CD4-positive, alpha-beta memory T cell (primary cell): Measurements from ENCODE around the gene MAST4. TPM values are rescaled to one million over a fixed set of nuclear protein-coding genes. Genes with fewer than 3 reads are reported as not detected.

Experiments used
- CTCF ChIA-PET: fragments of 350-600 bp; sonication (Branson Sonifier 250); formaldehyde crosslinking; loops from one replicate; lab custom pipeline; 2021; ENCODE audit warnings: inconsistent platforms; ENCODE audit not compliant: partially characterized antibody; lab: Charles Lee
- POLR2A ChIA-PET: fragments of 350-600 bp; sonication (Branson Sonifier 250); formaldehyde crosslinking; loops from one replicate; lab custom pipeline; 2021; ENCODE audit not compliant: partially characterized antibody; lab: Charles Lee
- DNase-seq, 5 donors: peaks; one replicate each; pipeline versions ENCODE4 v3.0.0 to v3.0.0-alpha.2; 2020 to 2022; ENCODE audit warnings: mixed read lengths in 1 of 5
- H3K27ac ChIP-seq: one replicate; pipeline ENCODE4 v1.7.0; 2013; ENCODE audit warnings: low read depth, low read length
- H3K27me3 ChIP-seq: 2 replicates; pipeline ENCODE4 v1.7.0; 2013; ENCODE audit warnings: mild to moderate bottlenecking, low read length, moderate library complexity; ENCODE audit not compliant: insufficient read depth
- H3K36me3 ChIP-seq: 2 replicates; pipeline ENCODE4 v1.7.0; 2013; ENCODE audit warnings: mild to moderate bottlenecking, low read length, moderate library complexity; ENCODE audit not compliant: insufficient read depth
- H3K4me1 ChIP-seq: 2 replicates; pipeline ENCODE4 v1.7.0; 2013; ENCODE audit warnings: mild to moderate bottlenecking, low read length, moderate library complexity; ENCODE audit not compliant: insufficient read depth
- H3K4me3 ChIP-seq, 2 donors: one replicate each; pipeline ENCODE4 v1.7.0; 2013; ENCODE audit warnings: low read length in 2 of 2, mild to moderate bottlenecking in 1 of 2
- H3K9me3 ChIP-seq, 2 donors: one replicate each; pipeline ENCODE4 v1.7.0; 2013; ENCODE audit warnings: low read length in 2 of 2, control low read depth in 1 of 2; ENCODE audit not compliant: control insufficient read depth in 1 of 2
- H3K27ac Mint-ChIP-seq, 7 donors: one replicate each; pipeline ENCODE4 v1.8.0; 2020 to 2021; ENCODE audit warnings: mixed read lengths in 7 of 7, mild to moderate bottlenecking in 6 of 7, inconsistent platforms in 3 of 7, moderate library complexity in 3 of 7
- H3K27me3 Mint-ChIP-seq, 2 donors: one replicate each; pipeline ENCODE4 v1.8.0; 2020 to 2021; ENCODE audit warnings: mixed read lengths in 2 of 2
- H3K36me3 Mint-ChIP-seq, 2 donors: one replicate each; pipeline ENCODE4 v1.8.0; 2020 to 2021; ENCODE audit warnings: mixed read lengths in 2 of 2, inconsistent platforms in 1 of 2, mild to moderate bottlenecking in 1 of 2
- H3K4me1 Mint-ChIP-seq, 4 donors: one replicate each; pipeline ENCODE4 v1.8.0; 2020 to 2021; ENCODE audit warnings: mixed read lengths in 4 of 4, mild to moderate bottlenecking in 1 of 4
- H3K4me3 Mint-ChIP-seq, 8 donors: one replicate each; pipeline ENCODE4 v1.8.0; 2020 to 2021; ENCODE audit warnings: mixed read lengths in 8 of 8, mild to moderate bottlenecking in 7 of 8, moderate library complexity in 6 of 8, inconsistent platforms in 3 of 8
- H3K9me3 Mint-ChIP-seq, 8 donors: one replicate each; pipeline ENCODE4 v1.8.0; 2020 to 2021; ENCODE audit warnings: mixed read lengths in 8 of 8, mild to moderate bottlenecking in 5 of 8, inconsistent platforms in 3 of 8, moderate library complexity in 1 of 8
- intact Hi-C: fragments of 100-400 bp; cut with micrococcal nuclease; formaldehyde crosslinking; loops from one replicate; pipeline ENCODE4 v1.15.1; 2023
- polyA plus RNA-seq, 2 donors: library from polyadenylated mRNA; unstranded; fragments of 300-500 nt; fragmentation: Illumina TruSeq; gene quantifications; one replicate each; pipeline ENCODE4 v1.2.3, GENCODE V29; 2021
- total RNA-seq, 2 experiments: library from RNA; stranded (reverse); gene quantifications; one replicate each; pipeline ENCODE4 v1.2.3, GENCODE V29; 2021

MAST4 gene
- total and polyA plus RNA-seq, 4 experiments from 2014 or later, result 9.2 to 27.0 (median 21.3) TPM

DNA sequence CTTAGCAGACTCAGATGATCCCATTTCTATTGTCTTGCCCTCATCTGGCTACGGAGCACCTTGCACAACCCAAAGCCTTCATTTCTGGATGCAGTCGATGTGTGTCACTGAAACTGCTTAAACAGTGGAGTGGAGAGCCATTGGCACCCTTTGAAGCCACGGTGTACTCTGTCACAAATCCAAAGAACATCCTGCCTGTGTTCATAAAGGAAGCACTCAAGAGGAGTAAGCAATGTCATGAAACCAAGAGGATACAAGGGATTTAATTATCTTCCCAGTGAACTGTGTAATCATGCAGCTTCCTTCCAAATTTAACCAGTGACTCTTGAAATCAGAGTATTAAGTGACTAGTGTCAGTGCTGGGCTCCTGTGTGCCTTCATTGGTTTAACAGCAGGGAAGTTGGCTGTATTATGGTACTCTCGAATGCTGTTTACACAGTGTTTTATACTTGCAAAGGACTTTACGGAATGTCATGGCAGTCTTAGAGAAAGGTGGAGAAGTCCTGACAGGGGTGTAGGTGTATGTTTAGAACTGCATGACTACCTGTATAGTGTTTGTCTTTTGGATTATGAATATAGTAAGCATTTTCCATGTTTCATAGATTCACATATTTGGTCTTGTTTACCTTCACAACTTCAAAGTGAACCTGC lies 558.5 kb downstream of the MAST4 start:
- POLR2A ChIA-PET, result interaction anchor here (1.5 to 19.4 kb wide), 3 partner anchors 14 to 64 kb away, joined by 3 to 703 read pairs (median 115); partner anchors contain the start of gene CD180
- no peaks in the 10 kb centered on the region for H3K27me3 Mint-ChIP-seq
- no peaks in the 10 kb centered on the region for H3K9me3 Mint-ChIP-seq
- peak overlapping the region in 1 of 7 donors; percentile 33 for H3K27ac Mint-ChIP-seq
- CTCF ChIA-PET, result interaction anchor here (1.1 to 18.1 kb wide), 4 partner anchors 10 to 1133 kb away, joined by 3 to 851 read pairs (median 10); partner anchors contain the start of gene CD180
- Histone ChIP-seq H3K27ac (no peak overlapping the region), H3K27me3 (no peaks in the 10 kb centered on the region), H3K4me3 (no peak overlapping the region), H3K36me3 (peaks cover 10% of the 10 kb centered on the region), H3K4me1 (peaks cover 31% of the 10 kb centered on the region), H3K9me3 (no peaks in the 10 kb centered on the region)
- peaks cover 22 to 36% (median 28%) of the 10 kb centered on the region in 4 donors for H3K4me1 Mint-ChIP-seq
- no peak overlapping the region for H3K4me3 Mint-ChIP-seq
- no peak for DNase-seq
- intact Hi-C loops, result no loop called here
- peaks cover 27 to 37% of the 10 kb centered on the region in 2 donors for H3K36me3 Mint-ChIP-seq

DNA sequence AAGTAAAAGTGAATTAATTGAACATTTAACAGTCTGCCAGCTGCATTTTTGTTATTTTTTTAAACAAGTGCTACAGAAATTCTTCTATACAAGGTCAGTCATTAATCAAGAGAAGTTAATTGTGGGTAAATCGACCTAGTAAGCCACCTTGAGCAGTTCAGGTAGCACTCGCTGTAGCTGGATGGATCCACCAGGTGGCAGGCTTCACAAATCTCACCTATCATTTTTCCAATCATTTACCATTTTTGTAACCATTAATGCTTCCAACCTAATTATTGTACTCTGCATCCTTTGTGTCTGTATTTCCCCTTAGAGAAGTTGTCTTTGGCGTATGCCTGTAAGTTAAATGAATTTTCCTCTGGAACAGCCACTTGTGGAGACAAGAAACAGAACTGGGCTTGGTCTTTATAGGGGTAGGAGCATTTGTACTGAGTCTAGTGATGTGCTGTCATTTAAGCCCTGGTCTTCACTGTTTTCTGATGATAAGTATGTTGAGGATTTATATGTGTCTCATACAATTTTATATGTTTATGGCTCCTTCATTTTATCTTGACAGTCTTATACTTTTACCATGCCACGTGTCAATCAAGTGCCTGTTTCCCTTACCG lies 560.9 kb downstream of the MAST4 start:
- CTCF ChIA-PET, result interaction anchor here (0.6 to 18.1 kb wide), 12 partner anchors 10 to 1098 kb away, joined by 3 to 851 read pairs (median 4); partner anchors contain the start of gene CD180
- intact Hi-C loops, result loop anchor here (1.0 to 2.0 kb wide), 4 partner anchors 9 to 342 kb away; no protein-coding TSS in a partner anchor
- peaks cover 10 to 22% of the 10 kb centered on the region in 2 donors for H3K36me3 Mint-ChIP-seq
- Histone ChIP-seq H3K4me3 (no peak overlapping the region), H3K27me3 (no peaks in the 10 kb centered on the region), H3K27ac (no peak overlapping the region), H3K9me3 (no peaks in the 10 kb centered on the region), H3K36me3 (peaks cover 6% of the 10 kb centered on the region), H3K4me1 (peaks cover 55% of the 10 kb centered on the region)
- H3K27me3 Mint-ChIP-seq, result no peaks in the 10 kb centered on the region
- H3K4me3 Mint-ChIP-seq, result peak overlapping the region in 4 of 8 donors; percentile 8 to 55 (median 45)
- H3K27ac Mint-ChIP-seq, result peak overlapping the region; percentile 47 to 88 (median 83)
- DNase-seq, result peak; percentile 58 to 64 (median 61)
- H3K9me3 Mint-ChIP-seq, result no peaks in the 10 kb centered on the region
- POLR2A ChIA-PET, result interaction anchor here (0.6 to 19.4 kb wide), 7 partner anchors 10 to 154 kb away, joined by 3 to 703 read pairs (median 3); partner anchors contain the start of gene CD180
- H3K4me1 Mint-ChIP-seq, result peaks cover 43 to 58% (median 51%) of the 10 kb centered on the region in 4 donors

DNA sequence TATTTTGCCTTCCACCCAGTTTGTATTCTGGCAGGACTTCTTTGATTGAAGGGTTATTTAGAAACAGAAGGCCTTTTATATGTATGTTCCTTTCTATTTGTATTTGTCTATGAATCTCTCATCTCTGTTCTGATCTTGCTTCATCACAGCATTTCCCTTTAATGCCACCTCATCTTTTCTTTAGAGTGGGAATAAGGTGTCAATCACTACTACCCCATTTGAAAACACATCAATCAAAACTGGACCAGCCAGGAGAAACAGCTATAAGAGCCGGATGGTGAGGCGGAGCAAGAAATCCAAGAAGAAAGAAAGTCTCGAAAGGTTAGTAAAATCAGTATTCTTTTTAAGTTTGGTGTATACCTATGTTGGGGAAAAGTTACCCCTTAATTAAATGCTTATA lies 564.1 kb downstream of the MAST4 start:
- peak overlapping the region; percentile 80 to 98 (median 94) for H3K27ac Mint-ChIP-seq
- peaks cover 87% of the 10 kb centered on the region for H3K4me1 ChIP-seq
- intact Hi-C loops, result loop anchor here (10.0 kb wide), 1 partner anchor 1095 kb away; no protein-coding TSS in a partner anchor
- H3K36me3 ChIP-seq, result no peaks in the 10 kb centered on the region
- H3K4me3 Mint-ChIP-seq, result peak overlapping the region; percentile 61 to 90 (median 81)
- peak overlapping the region; percentile 86 for H3K27ac ChIP-seq
- peaks cover 18 to 20% of the 10 kb centered on the region in 2 donors for H3K36me3 Mint-ChIP-seq
- H3K9me3 ChIP-seq, result no peaks in the 10 kb centered on the region
- H3K27me3 ChIP-seq, result no peaks in the 10 kb centered on the region
- no peaks in the 10 kb centered on the region for H3K27me3 Mint-ChIP-seq
- peak overlapping the region in 1 of 2 donors; percentile 29 for H3K4me3 ChIP-seq
- DNase-seq, result no peak
- H3K9me3 Mint-ChIP-seq, result peaks cover 0 to 2% (median 0%) of the 10 kb centered on the region in 8 donors
- ChIA-PET CTCF (interaction anchor here (1.1 to 18.1 kb wide), 5 partner anchors 7 to 1093 kb away, joined by 3 to 851 read pairs (median 5); partner anchors contain the start of gene CD180), POLR2A (interaction anchor here (1.5 to 19.4 kb wide), 6 partner anchors 29 to 1120 kb away, joined by 5 to 703 read pairs (median 11); partner anchors contain the start of genes CD180 and PIK3R1)
- peaks cover 55 to 90% (median 71%) of the 10 kb centered on the region in 4 donors for H3K4me1 Mint-ChIP-seq

DNA sequence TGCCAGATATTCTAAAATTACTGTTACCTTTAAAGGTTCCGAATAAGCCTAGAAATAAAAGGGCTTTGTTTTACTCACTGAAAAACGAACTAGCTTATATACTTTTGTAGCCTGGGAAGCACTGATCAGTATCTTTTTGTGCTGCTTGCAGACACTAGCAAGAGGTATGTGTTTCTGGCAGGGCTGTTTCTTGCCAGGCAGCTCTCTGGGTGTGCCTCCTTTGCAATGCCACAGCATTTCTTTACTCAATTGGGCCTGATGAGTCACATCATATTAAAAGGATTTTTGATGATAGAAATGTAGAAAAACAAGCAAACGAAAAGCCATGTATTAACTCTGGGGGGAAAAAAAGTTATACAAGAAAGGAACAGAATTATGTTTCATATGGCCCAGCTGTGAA lies 564.8 kb downstream of the MAST4 start:
- H3K4me3 ChIP-seq, result peak overlapping the region in 1 of 2 donors; percentile 29
- CTCF ChIA-PET, result interaction anchor here (1.0 to 18.1 kb wide), 4 partner anchors 21 to 1092 kb away, joined by 4 to 851 read pairs (median 4); partner anchors contain the start of gene CD180
- intact Hi-C loops, result loop anchor here (1.0 to 10.0 kb wide), 2 partner anchors 46 to 1094 kb away; no protein-coding TSS in a partner anchor

DNA sequence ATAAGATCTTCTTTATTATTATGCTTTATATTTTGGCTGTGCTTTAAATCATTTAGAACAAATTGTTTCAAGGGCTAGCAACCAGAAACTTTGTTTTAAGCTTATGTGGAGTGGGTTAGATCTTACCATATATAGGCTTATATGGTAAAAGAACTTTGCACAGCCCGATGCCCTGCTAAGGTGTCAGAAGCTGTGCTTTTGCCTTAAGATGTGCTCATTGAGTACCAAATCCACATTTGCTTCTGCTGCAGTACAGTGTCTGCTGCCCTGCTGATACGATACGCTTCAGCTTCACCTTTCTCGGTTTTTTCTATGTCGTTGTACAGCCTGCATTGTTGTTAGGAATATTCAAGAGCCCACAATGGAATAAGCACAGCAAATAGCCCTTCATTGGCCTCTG lies 565.6 kb downstream of the MAST4 start:
- H3K27ac Mint-ChIP-seq, result peak overlapping the region; percentile 80 to 98 (median 90)
- H3K27me3 Mint-ChIP-seq, result no peaks in the 10 kb centered on the region
- Histone ChIP-seq H3K27ac (peak overlapping the region; percentile 86), H3K36me3 (no peaks in the 10 kb centered on the region), H3K9me3 (no peaks in the 10 kb centered on the region), H3K27me3 (no peaks in the 10 kb centered on the region), H3K4me1 (peaks cover 96% of the 10 kb centered on the region), H3K4me3 (peak overlapping the region in 1 of 2 donors; percentile 38)
- no peak for DNase-seq
- CTCF ChIA-PET, result interaction anchor here (1.1 to 18.1 kb wide), 5 partner anchors 16 to 1092 kb away, joined by 3 to 851 read pairs (median 4); partner anchors contain the start of gene CD180
- peaks cover 0 to 2% (median 0%) of the 10 kb centered on the region in 8 donors for H3K9me3 Mint-ChIP-seq
- POLR2A ChIA-PET, result interaction anchor here (0.6 to 19.4 kb wide), 8 partner anchors 18 to 1119 kb away, joined by 4 to 703 read pairs (median 10); partner anchors contain the start of genes CD180 and PIK3R1
- peaks cover 52 to 94% (median 74%) of the 10 kb centered on the region in 4 donors for H3K4me1 Mint-ChIP-seq
- peak overlapping the region; percentile 73 to 90 (median 81) for H3K4me3 Mint-ChIP-seq
- intact Hi-C loops, result loop anchor here (1.0 to 10.0 kb wide), 2 partner anchors 46 to 1093 kb away; no protein-coding TSS in a partner anchor
- H3K36me3 Mint-ChIP-seq, result peaks cover 22 to 26% of the 10 kb centered on the region in 2 donors

More for the DNA sequence above, 564.8 kb downstream of the MAST4 start:
- Mint-ChIP-seq H3K4me1 (peaks cover 56 to 96% (median 75%) of the 10 kb centered on the region in 4 donors), H3K27me3 (no peaks in the 10 kb centered on the region), H3K36me3 (peaks cover 20 to 24% of the 10 kb centered on the region in 2 donors), H3K4me3 (peak overlapping the region; percentile 73 to 90 (median 81)), H3K27ac (peak overlapping the region; percentile 80 to 98 (median 90)), H3K9me3 (peaks cover 0 to 2% (median 0%) of the 10 kb centered on the region in 8 donors)
- Histone ChIP-seq H3K27me3 (no peaks in the 10 kb centered on the region), H3K4me1 (peaks cover 94% of the 10 kb centered on the region), H3K27ac (peak overlapping the region; percentile 86), H3K36me3 (no peaks in the 10 kb centered on the region), H3K9me3 (no peaks in the 10 kb centered on the region)
- DNase-seq, result peak; percentile 43 to 79 (median 58)
- POLR2A ChIA-PET, result interaction anchor here (0.6 to 19.4 kb wide), 8 partner anchors 19 to 1119 kb away, joined by 4 to 703 read pairs (median 11); partner anchors contain the start of genes CD180 and PIK3R1

DNA sequence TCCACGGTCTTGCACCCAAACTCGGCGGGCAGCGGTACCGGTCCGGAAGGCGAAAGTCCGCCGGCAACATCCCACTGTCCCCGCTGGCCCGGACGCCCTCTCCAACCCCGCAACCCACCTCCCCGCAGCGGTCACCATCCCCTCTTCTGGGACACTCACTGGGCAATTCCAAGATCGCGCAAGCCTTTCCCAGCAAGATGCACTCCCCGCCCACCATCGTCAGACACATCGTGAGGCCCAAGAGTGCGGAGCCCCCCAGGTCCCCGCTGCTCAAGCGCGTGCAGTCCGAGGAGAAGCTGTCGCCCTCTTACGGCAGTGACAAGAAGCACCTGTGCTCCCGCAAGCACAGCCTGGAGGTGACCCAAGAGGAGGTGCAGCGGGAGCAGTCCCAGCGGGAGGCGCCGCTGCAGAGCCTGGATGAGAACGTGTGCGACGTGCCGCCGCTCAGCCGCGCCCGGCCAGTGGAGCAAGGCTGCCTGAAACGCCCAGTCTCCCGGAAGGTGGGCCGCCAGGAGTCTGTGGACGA lies 567.1 kb downstream of the MAST4 start:
- H3K9me3 ChIP-seq, result no peaks in the 10 kb centered on the region
- no peaks in the 10 kb centered on the region for H3K27me3 ChIP-seq
- peaks cover 96% of the 10 kb centered on the region for H3K4me1 ChIP-seq
- peak overlapping the region; percentile 86 for H3K27ac ChIP-seq
- intact Hi-C loops, result loop anchor here (10.0 kb wide), 1 partner anchor 1092 kb away; no protein-coding TSS in a partner anchor
- no peak overlapping the region for H3K4me3 ChIP-seq
- Mint-ChIP-seq H3K27ac (peak overlapping the region; percentile 42 to 98 (median 94)), H3K36me3 (peaks cover 22 to 26% of the 10 kb centered on the region in 2 donors), H3K27me3 (no peaks in the 10 kb centered on the region), H3K4me3 (peak overlapping the region; percentile 73 to 90 (median 81)), H3K9me3 (peaks cover 0 to 2% (median 0%) of the 10 kb centered on the region in 8 donors), H3K4me1 (peaks cover 55 to 94% (median 75%) of the 10 kb centered on the region in 4 donors)
- CTCF ChIA-PET, result interaction anchor here (0.8 to 18.1 kb wide), 5 partner anchors 8 to 1053 kb away, joined by 3 to 851 read pairs (median 5); partner anchors contain the start of genes CD180 and PIK3R1
- POLR2A ChIA-PET, result interaction anchor here (0.6 to 19.4 kb wide), 6 partner anchors 9 to 1138 kb away, joined by 3 to 703 read pairs (median 62); partner anchors contain the start of gene CD180
- no peaks in the 10 kb centered on the region for H3K36me3 ChIP-seq
- no peak for DNase-seq
